H1 (cell line): ENCODE measurements around the gene TP73. TPM values are rescaled to one million over a fixed set of nuclear protein-coding genes. Genes with fewer than 3 reads are reported as not detected.

Experiments
- SP4 ChIP-seq: IDR thresholded peaks from 2 replicates; pipeline ENCODE4 v1.6.1; 2012; ENCODE audit warnings: low read length, inconsistent platforms
- polyA plus RNA-seq, 7 experiments: library from polyadenylated mRNA; depleted of rRNA in 3 of 7; stranded (reverse) in 5 of 7; unstranded in 2 of 7; fragments of >200 nt in 5 of 7; fragments of 200-250 nt in 2 of 7; gene quantifications; 1 replicate in 5 of 7; 2 replicates in 1 of 7; 4 replicates in 1 of 7; pipeline versions ENCODE4 v1.2.1 to v1.2.3, GENCODE V29; 2011 to 2013; ENCODE audit warnings: missing spikeins in 2 of 7, mixed read lengths in 2 of 7
- total RNA-seq: library from RNA; stranded (reverse); fragmentation: NEBNext Ultra II Directional; extraction: Animal tissue kit (Norgen Biotek cat#: 25700); gene quantifications from 2 replicates; pipeline ENCODE4 v1.2.1, GENCODE V29; 2021
- TF ChIP-seq, protein P1 (sequence below): IDR thresholded peaks from 2 replicates; pipeline ENCODE4 v1.6.1; 2011; ENCODE audit warnings: low read depth, mild to moderate bottlenecking, low read length; ENCODE audit not compliant: insufficient read depth

TP73 gene
- total and polyA plus RNA-seq, 2 of the 8 experiments (the other 6 are each of a cell fraction or from before 2014, with no cell fraction given) = 2.6 to 3.1 TPM

DNA sequence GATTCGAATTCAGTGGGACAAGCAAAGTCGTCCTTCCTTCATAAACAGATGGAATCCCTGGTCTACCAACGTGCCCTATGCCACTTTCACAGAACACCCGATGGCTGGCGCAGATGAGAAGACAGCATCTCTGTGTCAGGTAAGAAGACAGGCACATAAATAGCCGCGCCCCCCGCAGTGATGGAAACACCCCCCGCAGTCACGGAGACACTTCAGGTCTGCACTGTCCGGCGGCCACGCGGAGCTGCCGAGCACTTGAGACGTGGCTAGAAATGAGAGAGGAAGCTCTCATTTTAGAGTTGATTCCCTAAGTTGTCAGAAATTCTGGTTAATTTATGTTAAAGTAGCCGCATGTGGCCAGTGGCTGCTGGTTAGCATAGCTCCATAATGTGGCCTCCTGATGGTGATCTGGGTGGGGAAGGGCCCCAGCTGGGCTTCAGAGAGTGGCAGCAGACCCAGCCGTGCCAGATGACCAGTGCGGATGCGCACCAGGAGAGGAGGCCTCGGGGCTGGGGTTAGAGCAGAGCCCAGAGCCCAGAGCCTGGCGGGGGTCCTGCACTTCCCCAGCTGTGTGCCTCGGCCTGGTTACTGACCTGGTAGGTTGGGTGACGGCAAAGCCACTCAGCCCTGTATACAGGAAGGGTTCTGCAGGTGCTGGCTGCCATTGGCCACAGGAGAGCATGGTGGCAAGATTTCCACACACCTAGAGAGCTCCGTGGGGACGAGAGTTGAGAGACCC is 24.6 kb upstream of the TP73 start (continued):
- no peak for TF ChIP-seq SP4
- TF ChIP-seq, protein P1, sequence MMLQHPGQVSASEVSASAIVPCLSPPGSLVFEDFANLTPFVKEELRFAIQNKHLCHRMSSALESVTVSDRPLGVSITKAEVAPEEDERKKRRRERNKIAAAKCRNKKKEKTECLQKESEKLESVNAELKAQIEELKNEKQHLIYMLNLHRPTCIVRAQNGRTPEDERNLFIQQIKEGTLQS = no peak
